CD4-positive, alpha-beta T cell treated with Interleukin-17A for 4 hours (primary cell): Measurements from ENCODE around the gene MALRD1.

Source experiments
- DNase-seq: peaks from one replicate; pipeline ENCODE4 v3.0.0-alpha.2; 2020; ENCODE audit warnings: mixed read lengths

The MALRD1 gene

GRCh38 chr10:19579761-19580545, 531.4 kb downstream of the MALRD1 start:
- DNase-seq = no peak

DNA sequence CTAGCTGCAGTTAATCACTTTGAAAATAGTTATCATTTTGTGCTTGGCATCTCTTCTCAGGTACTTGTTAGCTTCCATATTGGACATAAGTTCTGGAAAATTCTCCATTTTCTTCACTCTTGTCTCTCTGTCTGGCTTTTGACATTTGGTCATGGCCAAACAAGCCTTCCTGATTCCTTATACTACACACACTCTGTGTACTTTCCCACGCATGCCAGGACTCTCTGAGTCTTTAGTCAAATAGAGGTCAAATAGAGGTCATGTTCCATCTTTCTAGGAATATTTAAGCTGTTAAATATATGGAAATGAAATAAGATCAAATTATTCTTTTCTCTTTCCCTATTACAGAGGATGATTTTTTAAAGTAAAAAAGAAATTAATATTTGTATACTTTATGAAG, 532.1 kb downstream of the MALRD1 start:
- no peak for DNase-seq

DNA sequence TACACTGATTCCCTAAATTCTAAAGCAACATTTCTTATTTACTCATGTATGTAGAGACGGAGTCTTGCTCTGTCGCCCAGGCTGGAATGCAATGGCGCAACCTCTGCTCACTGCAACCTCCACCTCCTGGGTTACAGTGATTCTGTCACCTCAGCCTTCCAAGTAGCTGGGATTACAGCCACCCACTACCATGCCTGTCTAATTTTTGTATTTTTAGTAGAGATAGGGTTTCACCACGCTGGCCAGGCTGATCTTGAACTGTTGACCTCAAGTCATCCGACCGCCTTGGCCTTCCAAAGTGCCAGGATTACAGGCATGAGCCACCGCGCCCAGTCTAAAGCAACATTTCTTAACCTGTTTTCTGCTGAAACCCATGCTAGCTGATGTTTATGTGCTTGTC, 540.0 kb downstream of the MALRD1 start:
- DNase-seq = no peak

DNA sequence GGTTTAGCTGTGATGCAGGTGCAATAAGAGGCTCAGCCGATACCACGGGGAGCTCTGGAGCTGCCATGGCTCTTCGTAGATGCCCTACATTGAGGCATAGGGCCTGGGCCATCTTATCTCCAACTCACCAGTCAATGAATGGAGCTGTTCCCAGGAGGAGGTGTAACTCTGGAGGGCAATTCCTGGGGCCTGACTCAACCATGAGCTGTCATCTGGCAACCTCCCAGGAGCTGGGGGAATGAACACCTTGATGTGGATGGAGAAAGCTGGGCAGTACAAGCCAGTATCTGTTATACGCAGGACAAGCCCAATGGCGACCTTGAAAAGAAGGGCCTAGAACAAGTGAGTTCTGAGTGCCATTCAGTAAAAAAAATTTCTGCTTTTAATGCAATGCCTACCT, 543.7 kb downstream of the MALRD1 start:
- DNase-seq = no peak

DNA sequence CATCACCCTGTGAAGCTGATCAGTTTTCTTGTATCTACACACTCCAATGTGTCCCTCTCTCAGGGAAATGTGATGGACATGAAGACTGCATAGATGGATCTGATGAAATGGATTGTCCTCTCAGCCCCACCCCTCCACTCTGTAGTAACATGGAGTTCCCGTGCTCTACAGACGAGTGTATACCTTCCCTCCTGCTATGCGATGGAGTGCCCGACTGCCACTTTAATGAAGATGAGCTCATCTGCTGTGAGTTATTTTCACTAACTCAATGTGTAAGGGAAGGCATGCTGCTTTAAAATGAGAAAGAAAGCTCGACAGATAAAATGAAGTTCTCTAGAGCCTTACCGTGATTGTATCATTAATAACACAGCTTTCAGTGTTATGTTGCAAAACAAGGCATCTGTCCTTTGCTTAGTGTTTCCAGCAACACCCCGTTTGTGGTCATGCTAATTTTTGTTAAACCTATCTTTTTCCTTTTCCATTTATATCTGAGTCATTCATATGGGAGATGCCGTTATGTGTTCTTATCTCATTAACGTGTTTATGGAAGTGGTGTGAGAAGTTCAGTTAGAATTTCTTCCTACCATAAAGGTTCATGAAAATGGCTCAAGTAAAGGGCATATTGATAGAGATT, 546.7 kb downstream of the MALRD1 start:
- DNase-seq = no peak

DNA sequence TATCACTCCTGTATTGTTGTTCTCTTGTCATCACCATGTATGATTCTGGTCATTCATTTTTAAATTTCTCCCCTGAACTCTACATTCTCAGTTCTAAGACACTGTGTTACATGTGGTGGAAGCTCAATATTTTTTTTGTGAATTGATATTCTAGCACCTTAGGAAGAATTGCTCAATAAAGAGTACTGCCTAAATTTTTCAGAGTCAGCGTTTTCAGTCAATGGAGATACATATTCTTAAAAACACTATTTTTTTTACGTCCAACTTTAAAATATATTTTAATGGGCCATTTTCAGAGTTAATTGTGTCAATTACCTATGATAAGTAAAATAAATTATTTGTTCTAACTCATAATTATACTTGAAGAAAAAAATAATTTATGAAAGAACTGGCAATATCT, 557.2 kb downstream of the MALRD1 start:
- DNase-seq = no peak

GRCh38 chr10:19606968-19607367, 558.4 kb downstream of the MALRD1 start:
- no peak for DNase-seq

GRCh38 chr10:19611775-19612174, 563.2 kb downstream of the MALRD1 start:
- DNase-seq = no peak

DNA sequence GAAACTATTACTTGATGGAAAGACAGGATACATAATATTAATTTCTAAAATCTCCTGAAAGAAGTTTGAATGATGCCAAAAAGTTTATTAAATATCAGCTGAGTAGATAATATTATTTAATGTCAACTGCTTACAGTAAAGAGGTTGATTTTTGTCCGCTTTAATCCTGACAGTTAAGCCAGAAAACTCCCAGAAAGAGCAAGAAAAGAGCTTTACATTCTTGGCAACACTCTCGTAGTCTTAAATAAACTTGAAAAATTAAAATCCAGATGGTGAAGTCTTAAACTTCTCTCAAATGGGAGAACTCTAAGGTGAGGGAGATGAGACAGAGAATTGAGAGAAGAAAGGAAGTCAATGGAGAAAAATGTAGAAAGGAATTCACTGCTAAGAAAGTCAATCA, 568.4 kb downstream of the MALRD1 start:
- DNase-seq = no peak

GRCh38 chr10:19620811-19621210, 572.2 kb downstream of the MALRD1 start:
- DNase-seq = no peak

- DNase-seq = no peak
Observed at GRCh38 chr10:19623321-19623720, 574.7 kb downstream of the MALRD1 start.

- no peak for DNase-seq
Observed at GRCh38 chr10:19626156-19626555, 577.6 kb downstream of the MALRD1 start.

DNA sequence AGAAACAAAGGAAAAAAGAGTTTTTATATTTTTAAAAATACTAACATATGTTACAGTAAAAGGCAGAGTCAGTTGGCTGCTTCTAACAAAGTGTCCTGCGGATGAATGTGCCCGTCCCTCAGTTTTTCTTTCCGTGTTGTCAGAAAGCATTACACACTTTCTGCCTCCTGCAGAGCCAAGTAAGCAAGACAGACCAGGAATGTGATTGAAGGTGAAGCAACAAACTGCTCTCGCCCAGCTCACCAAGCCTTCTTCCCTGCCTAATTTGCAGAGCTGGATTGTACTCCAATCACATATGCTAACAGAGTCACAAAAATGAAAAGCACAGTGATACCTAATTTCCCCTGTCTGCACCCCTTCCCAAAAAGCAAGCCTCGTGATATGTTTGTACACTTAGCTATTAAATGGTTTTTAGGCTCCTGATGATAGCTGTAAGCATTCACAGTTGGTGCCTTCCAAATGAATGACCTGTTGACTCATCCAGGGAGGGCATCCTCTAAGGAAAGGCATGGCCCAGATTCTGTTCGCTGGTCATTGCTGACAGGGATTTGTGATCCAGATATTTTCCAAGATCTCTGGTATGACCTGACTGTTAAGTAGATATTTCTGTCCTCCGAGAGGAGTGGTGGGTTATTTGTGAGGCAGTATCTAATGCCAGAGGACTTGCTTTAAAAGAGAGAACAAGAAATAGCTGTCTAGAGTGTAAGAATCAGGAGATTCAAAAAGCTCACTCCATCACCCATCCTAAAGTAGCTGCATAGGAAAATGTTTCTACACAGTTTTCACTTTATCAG, 580.4 kb downstream of the MALRD1 start:
- no peak for DNase-seq

GRCh38 chr10:19629567-19629966, 581.0 kb downstream of the MALRD1 start:
- no peak for DNase-seq

GRCh38 chr10:19634163-19634562, 585.6 kb downstream of the MALRD1 start:
- DNase-seq = no peak

GRCh38 chr10:19638182-19638895, 589.7 kb downstream of the MALRD1 start:
- no peak for DNase-seq

GRCh38 chr10:19638896-19639233, 590.3 kb downstream of the MALRD1 start:
- no peak for DNase-seq

DNA sequence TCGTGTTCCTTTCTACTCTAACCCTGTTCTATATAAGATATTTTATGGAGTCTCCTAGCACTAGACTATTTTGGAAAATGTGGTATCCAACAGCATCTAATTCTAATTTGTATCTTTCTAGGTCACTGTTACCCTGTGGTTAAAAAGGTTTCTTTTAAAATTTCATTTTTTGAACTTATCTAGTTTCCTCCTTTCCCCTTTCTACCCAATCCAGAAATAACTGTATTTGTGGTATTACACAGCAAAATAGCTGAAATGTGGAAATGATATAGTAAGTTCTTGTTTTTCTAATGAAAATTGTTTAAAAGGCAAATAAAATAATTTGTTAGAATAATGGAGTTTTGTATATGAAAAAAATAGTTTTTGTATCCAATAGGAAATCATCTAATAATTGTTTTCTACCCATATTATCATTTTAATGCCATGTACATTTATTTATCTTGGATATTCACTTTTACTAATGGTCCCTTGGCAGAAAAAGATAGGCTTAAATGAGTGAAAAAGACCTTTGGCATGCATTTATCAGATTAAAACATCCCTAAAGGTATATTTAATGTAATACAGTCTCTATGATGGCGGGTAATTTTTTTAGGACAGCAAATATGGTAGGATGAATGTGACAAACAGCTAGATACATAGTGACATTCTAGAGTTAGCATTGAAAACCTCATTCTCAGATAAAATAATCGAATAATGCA, 592.1 kb downstream of the MALRD1 start:
- no peak for DNase-seq

DNA sequence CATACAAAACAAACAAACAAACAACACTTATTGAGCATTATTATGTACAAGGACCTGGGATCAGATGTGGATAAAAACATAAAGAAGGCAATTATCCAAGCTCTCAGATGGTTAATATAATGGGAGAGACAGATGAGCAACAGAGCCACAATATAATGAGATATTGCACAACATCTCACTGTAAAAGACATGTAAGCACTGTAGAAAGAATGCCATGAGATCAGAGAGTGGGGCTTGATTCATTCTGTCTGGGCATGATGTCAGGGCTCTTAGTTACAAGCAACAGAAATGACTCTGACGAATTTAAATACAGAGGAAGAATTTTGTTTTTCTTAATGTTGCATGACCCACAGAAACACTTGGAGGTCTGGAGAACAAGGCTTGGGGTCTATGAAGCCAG, 602.9 kb downstream of the MALRD1 start:
- no peak for DNase-seq

DNA sequence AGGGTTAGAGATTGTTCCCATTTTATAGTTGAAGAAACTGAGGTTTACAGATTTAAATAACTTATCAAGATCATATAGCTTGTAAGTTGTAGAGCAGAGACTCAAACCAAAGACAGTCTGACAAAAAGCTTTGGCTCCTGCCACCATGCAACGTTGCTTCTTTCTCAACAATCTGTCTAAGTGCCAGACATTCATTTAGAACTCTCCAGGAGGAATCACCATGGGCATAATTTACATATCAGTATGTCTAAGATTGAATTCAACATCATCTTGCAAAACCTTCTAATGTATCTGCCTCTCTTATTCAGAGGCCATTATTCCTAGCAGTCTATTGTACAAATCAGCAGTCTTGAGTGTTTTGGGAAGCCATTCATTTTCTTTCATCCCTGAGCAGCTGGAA, 604.1 kb downstream of the MALRD1 start:
- no peak for DNase-seq

- DNase-seq = no peak
Observed at GRCh38 chr10:19653931-19654330, 605.3 kb downstream of the MALRD1 start.

DNA sequence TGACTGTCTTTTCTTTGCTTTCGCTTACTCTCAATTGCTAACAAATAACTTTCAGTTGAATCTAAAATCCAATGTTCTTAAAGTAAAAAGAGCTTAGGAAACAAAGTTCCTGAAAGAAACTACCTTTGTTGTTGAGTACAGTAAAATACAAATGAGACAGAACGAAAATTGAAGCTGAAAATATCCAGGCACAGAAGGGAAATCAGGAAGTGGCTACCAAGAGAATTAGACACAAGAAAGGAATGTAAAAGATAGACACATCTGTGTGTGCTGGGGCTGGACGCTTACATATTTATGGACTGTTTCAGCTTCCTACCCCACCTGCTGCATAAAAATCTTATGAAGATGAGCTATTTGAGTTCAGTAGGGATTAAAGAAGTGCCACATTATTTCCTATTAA, 606.0 kb downstream of the MALRD1 start:
- DNase-seq = no peak
